GM10847 (cell line): ENCODE measurements around the gene CSN2.

Source experiments
- POLR2A ChIP-seq: IDR thresholded peaks from 2 replicates; pipeline ENCODE4 v1.6.1; 2011; ENCODE audit not compliant: insufficient read length; ENCODE audit errors: extremely low read depth

The CSN2 gene

GRCh38 chr4:69910016-69910782, 55.3 kb downstream of the CSN2 start:
- TF ChIP-seq POLR2A = no peak

- no peak for TF ChIP-seq POLR2A
These were observed 56.3 kb downstream of the CSN2 start for GRCh38 chr4:69909195-69909594.

GRCh38 chr4:69907151-69907550, 58.4 kb downstream of the CSN2 start:
- TF ChIP-seq POLR2A = no peak
